NCI-H2171 treated with DMSO at 0.1 percent for 48 hours (cell line): ENCODE data around the gene SERGEF.

ENCODE experiments used
- DNase-seq: peaks from one replicate; lab custom pipeline; 2025; lab: John Stamatoyannopoulos, UW

The SERGEF gene

DNA sequence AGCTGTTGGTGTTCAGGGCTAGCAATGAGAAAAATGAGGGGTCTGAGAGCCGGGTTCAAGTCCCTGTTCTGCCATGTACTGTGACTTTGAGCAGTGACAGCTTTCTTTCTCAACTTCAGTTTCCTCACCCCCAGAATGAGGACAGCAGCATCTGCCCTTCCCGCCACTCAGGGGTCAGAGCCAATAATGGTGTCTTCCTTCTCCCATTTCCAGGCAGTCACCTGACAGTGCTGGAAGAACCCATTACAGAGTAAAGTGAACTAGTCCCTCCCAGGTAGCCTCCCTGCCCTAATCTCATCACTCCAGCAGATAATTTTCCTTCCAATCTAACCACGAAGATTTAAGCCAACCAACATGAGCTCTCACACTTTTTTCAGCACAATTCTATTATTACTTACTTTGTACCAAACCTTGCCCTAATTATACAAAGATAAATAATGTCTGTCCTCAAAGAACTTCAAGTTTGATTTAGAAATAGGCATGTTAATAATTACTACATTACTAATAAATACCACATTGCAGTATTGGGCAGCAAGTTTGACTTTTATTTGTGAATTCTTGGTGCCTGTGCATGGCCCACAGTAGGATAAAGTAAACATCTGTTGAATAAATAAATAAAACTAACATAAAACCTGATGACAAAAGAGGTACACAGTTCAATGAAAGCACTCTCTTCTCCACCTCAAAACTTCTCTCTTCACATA lies 61.0 kb downstream of the SERGEF start:
- no peak for DNase-seq

- no peak for DNase-seq
These were observed 62.2 kb downstream of the SERGEF start for GRCh38 chr11:17950644-17951043.

DNA sequence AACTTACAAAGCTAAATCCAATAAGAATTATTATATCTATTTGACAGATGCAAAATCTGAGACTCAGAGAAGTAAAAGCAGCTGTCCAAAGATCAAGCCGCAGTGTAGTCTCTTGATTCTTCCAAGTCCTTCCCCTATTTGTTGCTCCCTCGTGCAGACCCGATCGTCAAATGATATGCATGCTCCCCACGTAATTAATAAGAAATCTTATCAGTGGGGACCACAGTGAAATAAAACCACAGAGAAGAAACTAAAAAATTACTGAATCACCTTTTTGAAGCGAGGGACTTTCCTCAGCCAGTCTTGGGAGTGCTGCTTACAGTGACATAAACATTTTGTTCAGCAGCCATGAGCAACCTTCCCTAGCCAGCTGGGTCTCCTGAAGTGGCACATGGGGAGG lies 64.6 kb downstream of the SERGEF start:
- DNase-seq = no peak

DNA sequence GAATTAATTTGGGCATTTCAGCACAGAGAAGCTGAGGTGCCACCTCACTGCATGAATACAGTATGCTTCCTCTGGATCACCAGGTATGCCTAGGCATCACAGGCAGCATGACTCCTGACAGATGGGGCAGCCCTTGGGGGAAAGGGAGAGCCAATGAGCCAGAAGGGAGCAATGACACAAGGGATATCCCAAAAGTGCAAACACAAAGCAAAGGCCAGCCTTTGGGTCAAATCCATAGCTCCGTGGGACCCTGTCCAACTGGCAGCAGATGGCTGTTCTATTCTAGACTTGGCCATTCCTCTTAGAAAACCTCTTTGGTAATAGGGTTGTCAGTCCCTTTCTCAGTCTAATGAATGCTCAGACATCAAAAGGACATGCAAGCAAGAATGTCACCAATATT lies 73.3 kb downstream of the SERGEF start:
- DNase-seq = peak; percentile 10

- no peak for DNase-seq
These were observed 76.1 kb downstream of the SERGEF start for GRCh38 chr11:17936790-17937189.

GRCh38 chr11:17934194-17934593 lies 78.7 kb downstream of the SERGEF start:
- no peak for DNase-seq

- no peak for DNase-seq
These were observed 79.1 kb downstream of the SERGEF start for GRCh38 chr11:17933708-17934107.

GRCh38 chr11:17932472-17932871 lies 80.4 kb downstream of the SERGEF start:
- no peak for DNase-seq

DNA sequence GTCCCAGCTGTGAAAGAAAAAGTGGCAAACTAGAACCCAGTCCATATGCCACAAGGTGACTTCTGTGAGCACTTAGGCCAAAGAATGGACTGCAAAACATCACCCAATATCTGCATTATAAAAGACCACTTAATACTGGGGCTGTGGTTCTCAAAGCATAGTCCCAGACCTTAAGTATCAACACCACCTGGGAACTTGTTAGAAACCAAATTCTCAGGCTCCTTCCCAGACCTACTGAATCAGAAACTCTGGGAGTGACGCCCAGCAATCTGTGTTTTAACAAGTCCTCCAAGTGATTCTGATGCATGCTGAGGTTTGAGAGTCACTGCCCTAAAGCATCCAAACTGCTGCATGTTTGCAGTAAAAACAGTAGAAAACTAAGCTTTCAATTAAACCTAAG lies 81.3 kb downstream of the SERGEF start:
- no peak for DNase-seq

DNA sequence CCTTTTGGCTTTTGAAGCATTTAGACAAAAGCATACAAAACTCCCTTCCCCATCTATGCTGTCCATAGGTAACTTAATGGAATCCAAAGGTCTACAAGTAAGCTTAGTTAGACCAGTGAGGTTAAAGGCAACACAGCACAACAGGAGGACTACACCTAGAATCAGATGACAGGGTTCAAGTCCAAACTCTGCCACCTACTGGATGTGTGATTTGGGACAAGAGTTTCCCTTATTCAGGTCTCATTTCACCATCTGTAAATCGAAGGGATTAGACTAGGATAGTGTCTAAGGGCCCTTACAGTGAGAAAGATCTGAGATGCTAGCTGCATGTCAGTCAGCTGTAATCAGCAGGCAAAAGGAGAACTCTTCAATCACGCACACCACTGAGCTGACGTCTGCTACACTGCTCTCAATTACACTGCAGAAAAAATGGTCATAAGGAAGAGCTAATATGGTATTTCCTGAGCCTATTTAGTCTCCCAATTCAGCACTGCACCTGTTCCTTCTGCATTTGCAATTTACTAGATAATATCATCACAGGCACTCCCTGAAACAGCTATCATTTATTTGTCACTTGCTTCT lies 82.2 kb downstream of the SERGEF start:
- peak; percentile 53 for DNase-seq

DNA sequence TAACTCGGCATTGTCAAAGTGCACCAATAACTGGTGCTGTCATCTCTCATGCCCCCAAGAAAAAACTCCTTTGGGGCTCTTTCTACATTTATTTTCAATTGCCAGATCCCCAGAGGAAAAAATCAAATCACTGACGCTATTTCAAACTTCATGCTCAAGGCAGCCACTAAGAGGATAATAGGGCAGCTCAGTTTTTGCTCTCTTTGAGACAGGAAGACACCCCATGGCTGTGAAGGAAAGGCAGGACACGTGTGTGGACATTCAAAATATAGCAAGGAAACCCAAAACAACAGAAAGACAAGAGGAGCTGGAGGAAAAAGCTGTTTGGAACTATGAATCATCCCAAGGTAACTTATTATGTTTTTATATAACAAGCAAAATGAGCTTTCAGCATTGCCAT lies 83.7 kb downstream of the SERGEF start:
- no peak for DNase-seq

GRCh38 chr11:17927681-17928343 lies 85.0 kb downstream of the SERGEF start:
- no peak for DNase-seq

- no peak for DNase-seq
These were observed 85.8 kb downstream of the SERGEF start for GRCh38 chr11:17927041-17927440.

- no peak for DNase-seq
These were observed 88.1 kb downstream of the SERGEF start for GRCh38 chr11:17924713-17925112.

GRCh38 chr11:17923217-17923616 lies 89.6 kb downstream of the SERGEF start:
- DNase-seq = no peak

GRCh38 chr11:17922416-17922788 lies 90.4 kb downstream of the SERGEF start:
- DNase-seq = no peak

GRCh38 chr11:17921659-17922415 lies 91.0 kb downstream of the SERGEF start:
- no peak for DNase-seq

DNA sequence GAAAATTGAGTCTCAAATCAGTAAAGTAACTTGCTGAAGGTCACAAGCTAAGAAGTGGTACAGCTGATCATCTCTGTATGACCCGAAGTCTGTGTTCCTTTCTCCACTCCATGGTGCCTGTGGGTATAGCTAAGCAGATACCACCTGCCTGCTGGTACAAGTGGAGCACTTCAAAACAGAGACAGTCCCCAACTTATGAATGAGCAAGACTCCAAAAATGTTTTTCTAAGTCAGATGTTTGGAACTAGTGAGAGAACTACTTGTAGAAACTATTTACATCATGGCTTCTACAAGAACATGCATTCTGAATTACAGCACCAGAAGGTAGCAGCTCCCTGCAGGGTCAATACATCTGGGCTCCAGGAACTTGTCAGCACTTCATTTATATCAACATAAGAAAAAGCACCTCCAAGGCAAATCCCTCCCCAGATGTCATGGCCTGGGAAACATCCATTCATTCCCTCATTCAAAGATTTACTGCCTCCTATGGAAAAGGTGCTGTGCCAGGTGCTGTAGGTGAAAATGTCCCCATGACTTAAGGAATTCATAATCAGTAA lies 94.7 kb downstream of the SERGEF start:
- DNase-seq = no peak

- DNase-seq = no peak
These were observed 95.3 kb downstream of the SERGEF start for GRCh38 chr11:17917556-17917955.

- no peak for DNase-seq
These were observed 97.2 kb downstream of the SERGEF start for GRCh38 chr11:17915500-17916143.

DNA sequence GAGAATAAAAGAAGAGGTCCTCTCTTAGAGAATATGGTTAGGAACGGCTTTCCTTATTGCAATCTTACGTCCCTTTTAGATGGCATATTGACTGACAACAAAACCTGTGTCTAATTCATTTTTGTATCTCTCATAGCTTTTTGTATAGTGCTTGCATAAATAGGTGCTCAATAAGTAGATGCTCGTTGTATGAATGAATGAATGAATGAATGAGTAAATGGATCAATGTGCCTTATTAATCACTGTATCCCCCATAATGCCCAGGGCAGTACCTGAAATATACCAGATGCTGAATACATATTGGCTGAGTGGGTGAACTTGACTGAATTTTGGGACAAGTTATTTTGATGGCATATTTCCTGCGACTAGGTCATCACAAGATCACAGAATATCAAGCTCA lies 97.9 kb downstream of the SERGEF start:
- DNase-seq = no peak

- DNase-seq = no peak
These were observed 105.8 kb downstream of the SERGEF start for GRCh38 chr11:17907046-17907445.
